ENCODE results near the gene SRL.

SRL gene

DNA sequence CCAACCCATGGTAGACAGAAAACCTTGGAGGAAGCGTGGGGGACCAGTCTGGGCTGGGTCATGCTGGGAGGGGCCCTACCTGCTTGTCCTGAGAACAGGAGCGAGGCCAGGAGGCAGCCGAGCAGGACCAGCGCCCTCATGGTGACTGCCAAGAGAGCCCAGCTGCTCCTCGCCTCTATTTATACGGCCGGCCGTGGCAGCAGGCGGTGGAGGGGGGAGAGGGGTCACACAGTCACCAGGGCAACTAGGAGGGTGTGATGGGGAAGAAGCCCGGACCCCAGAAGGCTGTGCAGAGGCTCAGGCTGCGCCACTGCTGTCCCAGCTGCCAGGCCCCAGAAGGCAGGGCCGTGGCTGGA, at the start of gene SRL:
SRL (minus strand) TSS at position 153 of the 356 bp plus-strand sequence; CDS start at position 140, 13 bp downstream.
- DNase-seq (ENCODE audit: low read depth in 2 of 2), result no peak

DNA sequence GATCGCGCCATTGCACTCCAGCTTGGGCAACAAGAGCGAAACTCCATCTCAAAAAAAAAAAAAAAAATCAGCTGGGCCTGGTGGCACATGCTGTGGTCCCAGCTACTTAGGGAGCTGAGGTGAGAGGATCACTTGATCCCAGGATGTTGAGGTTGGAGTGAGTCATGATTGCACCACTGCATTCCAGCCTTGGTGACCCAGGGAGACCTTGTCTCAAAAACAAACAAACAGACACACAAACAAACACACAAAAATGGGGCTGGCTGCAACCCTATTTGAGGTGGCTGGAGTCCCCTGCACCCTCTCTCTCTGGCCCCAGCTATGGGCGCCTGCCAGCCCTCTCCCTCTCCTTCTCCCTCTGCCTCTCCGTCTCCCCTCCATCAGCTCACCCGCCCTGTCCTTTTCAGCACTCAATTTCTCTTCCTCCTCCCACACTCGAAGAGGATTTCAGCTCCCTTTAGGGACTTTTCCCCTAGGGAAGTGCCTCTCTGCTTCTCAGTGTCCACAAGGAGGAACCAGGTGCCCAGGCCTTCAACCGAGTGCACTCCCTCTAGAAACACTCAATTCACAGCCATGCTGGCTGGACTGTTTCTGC, 48.5 kb upstream of the SRL start:
- no peak for DNase-seq (ENCODE audit: low read depth in 2 of 2)

DNA sequence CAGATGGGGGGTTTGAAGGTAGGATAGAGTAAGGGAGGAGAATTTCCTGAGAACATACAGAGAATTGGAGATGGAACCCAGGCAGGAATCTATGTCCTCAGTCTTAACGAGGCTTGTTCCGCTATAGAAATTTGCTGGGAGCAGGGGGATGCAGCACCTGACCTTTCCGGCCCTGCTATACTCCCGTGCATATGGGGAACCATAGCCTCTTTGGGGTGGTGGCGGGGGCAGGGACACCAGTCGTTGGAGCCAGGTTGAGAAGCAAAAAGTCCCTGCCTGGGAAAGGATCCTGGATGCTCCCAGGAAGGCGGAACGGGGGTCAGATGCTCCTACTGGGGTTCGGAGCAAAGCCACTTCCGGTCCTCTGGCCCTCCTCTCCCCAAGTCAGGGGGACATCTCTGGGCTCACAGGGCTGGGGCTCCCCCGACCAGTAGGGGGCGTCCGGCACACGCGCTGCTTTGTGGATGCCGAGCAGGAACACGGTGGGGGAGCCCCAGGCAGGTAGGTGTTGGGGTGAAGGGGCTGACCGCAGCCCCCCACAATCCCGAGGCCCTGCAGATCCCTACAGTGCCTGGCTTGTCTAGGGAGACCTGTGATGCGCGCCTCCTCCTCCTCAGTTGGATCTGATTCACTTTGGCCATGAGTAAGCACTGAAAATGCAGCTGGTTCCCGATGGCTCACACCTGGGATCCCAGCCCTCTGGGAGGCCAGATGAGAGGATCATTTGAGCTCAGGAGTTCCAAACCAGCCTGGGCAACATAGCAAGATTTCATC, 46.5 kb upstream of the SRL start:
- DNase-seq (ENCODE audit: low read depth in 2 of 2), result peak in 1 of 2 donors; percentile 60

DNA sequence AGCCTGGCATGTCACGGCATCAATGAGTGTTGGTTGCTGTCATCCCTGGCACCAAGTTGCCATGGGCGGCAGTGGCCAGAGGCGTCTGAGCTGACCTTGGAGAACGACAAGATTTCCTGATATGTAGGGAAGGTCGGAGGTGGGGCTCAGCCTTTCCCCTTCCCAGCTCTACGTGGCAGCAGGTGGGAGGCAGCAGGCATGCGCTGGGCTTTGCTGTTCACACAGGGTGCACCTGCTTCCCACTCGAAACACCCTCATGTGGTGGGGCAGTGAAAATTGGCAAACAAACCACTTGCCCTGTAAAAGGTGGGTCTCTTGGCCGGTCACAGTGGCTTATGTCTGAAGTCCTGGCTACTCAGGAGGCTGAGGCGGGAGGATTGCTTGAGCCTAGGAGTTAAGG, 43.3 kb upstream of the SRL start:
- no peak for DNase-seq (ENCODE audit: low read depth in 2 of 2)

DNA sequence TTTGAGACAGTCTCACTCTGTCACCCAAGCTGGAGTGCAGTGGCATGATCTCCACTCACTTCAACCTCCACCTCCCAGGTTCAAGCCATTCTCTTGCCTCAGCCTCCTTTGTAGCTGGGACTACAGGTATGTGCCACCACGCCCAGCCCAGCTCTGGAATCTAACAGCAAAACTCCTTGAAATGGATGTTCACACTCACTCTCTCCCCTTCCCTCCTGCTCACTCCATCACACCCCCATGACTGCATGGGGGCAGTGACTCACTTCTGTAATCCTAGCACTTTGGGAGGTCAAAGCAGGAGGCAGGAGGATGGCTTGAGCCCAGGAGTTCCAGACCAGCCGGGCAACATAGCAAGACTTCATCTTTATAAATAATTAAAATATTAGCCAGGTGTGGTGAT, 42.1 kb upstream of the SRL start:
- DNase-seq (ENCODE audit: low read depth in 2 of 2), result no peak

DNA sequence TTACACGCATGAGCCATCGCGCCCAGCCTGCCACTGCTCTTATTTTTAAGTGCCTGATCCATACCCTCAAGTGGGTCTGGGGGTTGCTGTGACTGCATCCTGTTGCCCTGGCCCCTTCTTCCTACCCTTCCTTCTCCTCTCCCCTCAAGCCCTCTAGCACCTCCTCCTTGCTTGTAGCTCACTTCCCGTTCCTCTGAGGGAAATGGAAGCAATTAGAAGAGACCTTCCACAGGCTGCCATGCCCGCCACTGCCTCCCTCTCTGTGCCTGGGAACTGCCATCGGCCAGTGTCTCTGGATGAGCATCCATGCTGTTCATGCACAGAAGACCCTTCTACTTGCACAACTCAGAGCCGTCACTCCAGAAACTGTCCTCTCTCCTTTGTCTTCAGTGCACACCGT, 41.6 kb upstream of the SRL start:
- no peak for DNase-seq (ENCODE audit: low read depth in 2 of 2)

DNA sequence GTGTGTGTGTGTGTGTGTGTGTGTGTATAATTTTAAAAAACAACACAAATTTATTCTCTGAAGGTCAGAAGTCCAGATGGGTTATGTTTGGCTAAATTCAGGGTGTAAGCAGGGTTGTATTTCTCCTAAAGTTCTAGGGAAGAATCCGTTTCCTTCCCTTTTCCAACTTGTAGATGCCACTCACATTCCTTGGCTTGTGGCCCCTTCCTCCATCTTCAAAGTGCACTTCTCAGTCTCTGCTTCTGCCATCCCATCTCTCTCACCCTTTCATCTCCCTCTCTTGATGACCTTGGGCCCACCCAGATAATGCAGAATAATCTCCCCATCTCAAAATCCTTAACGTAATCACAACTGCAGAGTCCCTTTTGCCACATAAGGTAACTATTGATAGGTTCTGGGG, 38.7 kb upstream of the SRL start:
- DNase-seq (ENCODE audit: low read depth in 2 of 2), result no peak

DNA sequence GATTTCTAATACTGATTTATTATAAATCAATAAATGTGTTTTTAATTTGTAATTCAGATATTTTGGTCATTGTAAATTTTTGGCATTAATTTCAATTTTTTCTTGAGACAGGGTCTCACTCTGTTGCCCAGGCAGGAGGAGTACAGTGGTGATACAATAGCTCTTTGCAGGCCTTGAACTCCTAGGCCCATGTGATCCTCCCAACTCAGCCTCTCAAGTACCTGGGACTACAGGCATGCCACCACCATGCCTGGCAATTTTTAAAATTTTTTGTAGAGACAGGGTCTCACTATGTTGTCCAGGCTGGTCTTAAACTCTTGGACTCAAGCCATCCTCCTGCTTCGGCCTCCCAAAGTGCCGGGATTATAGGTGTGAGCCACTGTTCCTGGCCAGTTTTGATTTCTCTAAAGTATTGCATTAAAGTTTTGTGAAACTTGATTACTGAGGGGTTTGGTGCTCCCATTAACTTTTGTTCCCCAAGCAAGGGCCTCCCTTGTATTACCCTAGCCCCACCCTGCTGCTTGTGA, 36.2 kb upstream of the SRL start:
- no peak for DNase-seq (ENCODE audit: low read depth in 2 of 2)

DNA sequence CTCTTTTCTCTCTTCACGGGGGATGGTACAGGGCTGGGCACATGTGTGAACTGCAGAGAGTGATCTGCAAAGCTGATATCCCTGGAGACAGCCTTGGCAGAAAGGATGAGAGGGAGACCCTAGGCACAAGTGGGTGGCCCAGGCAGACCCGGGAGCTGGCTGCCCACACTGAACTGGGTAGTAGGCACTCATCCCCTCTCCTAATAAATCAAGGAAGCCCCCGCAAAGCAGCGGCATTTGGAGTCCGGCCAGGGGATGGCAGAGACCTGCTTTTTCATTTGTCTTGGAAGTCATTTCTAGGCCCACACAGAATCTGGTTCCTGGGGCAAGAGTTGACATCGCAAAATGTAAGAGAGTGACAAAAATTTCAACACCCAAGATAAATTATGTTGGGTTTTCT, 34.0 kb upstream of the SRL start:
- DNase-seq (ENCODE audit: low read depth in 2 of 2), result no peak

DNA sequence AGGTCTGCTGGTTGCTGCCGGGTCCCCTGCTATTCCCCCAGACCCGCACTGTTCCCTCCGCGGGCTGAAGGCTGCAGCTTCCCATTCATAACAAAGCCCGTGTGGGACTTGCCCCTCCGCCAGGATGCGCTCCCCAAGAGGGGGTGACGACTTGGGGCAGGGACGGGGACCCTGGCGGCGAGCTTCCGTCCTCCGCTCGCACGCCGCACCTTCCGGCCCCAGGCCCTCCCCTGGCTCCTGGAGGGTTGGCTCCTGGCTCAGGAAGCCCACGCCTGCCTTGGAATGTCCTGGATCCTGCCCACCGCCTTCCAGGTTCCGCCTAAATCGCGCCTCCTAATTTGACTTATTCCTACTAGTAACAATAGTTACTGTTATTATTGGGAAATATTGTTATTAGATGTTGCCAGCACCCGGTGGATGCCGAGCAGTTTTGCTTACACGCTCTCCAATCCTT, 32.0 kb upstream of the SRL start:
- no peak for DNase-seq (ENCODE audit: low read depth in 2 of 2)

DNA sequence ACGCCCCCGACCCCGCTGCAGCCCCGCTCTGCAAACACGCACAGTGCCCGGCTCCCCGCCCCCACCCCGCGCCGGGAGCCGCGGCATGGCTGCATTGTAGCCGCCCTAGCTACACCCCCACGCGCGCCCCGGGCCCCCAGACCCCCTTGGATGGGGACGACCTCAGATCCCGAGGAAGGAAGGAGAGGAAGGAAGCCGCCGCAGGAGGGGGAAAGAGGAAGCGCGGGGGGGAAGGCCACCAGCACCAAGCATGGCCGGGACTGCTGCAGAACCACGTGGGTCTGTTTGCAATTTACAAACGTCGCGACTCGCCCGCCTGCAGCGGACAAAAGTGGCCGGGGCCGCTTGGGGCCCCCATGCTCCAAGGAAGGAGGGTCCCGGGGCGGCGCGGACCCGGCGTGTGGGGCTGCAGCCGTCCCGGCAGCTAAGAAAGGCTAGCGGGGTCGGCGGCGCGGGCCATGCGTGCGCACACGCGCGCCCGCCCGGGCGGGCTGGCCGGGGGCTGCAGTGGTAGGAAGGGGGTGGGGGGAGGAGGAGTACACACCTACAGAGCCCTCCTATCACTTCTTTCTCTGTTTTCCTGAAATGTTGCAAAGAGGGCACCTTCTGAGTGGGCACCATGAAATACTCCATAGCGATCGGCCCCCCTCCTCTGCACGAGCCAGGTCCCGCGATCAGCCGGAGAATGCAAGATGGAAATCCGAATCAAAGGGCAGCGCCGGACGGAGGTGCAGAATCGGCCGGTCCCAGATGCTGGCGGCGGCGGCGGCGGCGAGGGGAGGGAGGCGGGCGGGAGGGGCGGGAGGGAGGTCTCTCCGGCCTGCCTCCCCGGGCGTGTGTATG, 30.5 kb upstream of the SRL start:
- DNase-seq (ENCODE audit: low read depth in 2 of 2), result peak in 1 of 2 donors; percentile 45

DNA sequence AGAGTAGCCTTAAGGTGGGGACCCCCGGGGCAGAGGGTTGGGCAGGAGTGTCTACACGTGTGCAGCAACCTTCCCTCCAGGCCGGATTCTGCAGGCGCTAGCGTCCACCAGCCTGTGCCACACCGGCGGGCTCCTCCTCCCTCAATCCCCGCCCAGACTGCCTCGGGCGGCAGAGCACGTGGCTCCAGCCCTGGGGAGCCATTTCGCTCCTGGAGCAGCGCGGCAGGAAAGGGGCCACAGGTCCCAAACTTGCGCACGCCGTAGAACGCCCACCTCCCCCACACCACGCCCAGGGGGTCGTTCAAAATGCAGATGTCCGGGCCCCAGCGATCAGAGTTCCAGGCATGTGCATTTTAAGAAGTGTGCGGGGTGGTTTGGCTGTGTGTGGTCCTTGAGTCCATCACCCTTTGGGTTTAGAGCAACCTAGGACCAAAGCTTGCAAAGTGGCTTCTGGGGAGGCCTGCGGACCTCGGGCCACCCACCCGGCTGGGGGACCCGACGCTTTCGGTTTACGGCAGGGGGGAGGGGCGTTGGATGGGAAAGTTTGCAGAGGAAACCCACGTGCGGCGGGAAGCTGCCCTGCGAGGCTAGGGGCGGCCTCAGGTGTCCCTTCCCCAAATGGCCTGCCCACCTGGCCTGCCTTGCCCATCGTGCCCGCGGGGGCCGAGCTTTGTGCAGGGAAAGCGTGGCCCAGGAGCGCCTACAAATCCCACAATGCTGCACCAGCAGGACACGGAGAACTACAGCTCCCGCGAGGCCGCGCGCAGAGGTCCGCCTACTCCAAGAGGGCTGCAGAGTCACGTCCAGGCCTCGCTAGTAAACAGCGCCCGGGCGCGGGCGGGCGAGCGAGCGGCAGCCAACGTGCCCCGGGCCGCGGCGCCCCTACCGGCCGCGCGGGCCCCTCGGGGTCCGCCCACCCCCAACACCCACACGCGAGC, 29.6 kb upstream of the SRL start:
- DNase-seq (ENCODE audit: low read depth in 2 of 2), result peak; percentile 75 to 85

DNA sequence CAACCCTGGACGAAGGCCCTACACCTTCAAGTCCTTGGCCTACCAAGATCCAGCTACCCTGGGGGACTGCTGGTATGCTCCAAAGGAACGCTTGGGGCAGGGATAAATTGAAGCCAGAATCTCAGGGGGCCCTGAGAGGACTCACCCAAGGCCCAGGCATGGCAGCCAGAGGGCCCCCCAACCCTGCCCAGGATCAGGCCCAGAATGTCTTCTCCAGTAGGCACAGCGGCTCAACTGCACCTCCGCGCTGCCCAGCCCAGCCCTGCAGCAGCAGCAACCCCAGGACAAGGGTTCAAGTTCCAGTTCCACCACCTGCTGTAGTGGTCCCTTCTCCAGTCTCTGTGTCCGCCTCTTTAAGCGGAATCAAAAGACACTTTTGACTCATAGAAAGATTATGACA, 28.7 kb upstream of the SRL start:
- DNase-seq (ENCODE audit: low read depth in 2 of 2), result no peak

DNA sequence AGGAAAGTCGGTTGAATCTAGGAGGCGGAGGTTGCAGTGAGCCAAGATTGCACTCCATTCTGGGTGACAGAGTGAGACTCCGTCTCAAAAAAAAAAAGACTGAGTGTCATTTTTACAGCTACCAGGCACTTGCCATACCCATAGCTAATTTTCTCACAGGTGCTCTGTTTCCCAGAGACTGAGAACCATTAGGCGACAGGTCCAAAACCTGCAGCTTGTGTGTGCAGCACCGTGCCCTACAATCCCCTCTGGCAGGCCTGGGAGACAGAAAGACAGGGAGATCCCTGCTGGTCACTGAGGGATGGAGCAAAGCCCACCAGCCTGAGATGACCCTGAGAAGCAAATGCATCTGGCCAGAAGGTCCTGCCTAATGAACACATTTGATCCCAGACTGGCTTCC, 28.2 kb upstream of the SRL start:
- no peak for DNase-seq (ENCODE audit: low read depth in 2 of 2)

DNA sequence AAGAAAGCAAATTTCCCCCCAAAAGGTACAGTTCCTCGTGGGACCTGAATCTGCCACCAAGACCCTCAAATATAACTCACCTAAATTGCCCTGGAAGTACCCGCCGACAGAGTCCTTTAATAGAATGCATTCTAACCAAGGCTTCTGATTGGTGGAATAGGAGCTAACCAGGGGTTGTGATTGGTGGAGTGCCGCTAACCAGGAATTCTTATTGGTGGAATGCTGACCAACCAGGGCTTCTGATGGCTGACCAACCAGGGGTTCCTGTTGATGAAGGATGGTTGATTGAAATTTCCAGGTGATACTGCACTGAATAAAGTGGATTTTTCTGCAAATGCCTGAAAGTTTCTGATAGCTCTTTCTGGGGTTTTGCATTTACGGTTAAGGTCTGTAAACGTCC, 24.5 kb upstream of the SRL start:
- no peak for DNase-seq (ENCODE audit: low read depth in 2 of 2)

DNA sequence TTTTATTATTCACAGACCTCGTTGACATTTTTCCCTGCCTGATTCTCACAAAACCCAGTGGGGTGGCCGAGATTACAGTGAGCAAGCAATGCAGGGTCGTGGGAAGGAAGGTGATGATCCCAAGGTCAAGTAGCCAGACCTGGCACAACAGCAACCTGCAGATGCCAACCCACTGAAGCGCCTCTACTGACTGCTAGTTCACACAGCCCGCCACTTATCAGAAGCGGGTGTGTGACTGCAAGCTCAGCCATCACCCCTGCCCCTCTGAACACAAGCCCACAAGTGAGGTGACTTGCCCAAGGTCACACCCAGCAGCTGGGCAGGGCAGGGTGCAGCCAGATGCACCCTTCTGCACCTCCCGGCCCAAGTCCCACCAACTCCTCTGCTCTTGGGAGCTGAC, 23.8 kb upstream of the SRL start:
- DNase-seq (ENCODE audit: low read depth in 2 of 2), result no peak

DNA sequence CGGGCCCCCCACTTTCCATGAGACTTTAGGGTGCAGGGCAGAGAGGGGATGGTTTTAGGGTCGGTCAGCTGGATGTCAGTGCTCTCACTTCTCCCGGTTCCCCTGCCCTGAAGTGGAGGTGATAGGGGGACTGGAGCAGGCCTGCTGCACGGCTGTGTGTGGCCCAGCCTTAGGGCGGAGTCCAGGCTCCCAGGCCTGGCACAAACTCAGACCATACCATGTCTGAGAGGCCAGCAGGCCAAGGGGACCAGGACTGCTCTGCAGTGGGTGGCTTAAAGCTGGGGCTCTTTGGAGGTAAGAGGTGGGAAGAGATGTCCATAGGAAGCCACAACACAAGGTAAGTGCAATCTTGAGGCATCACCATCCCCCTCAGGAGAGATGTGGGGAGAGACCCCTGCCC, 22.7 kb upstream of the SRL start:
- DNase-seq (ENCODE audit: low read depth in 2 of 2), result no peak

DNA sequence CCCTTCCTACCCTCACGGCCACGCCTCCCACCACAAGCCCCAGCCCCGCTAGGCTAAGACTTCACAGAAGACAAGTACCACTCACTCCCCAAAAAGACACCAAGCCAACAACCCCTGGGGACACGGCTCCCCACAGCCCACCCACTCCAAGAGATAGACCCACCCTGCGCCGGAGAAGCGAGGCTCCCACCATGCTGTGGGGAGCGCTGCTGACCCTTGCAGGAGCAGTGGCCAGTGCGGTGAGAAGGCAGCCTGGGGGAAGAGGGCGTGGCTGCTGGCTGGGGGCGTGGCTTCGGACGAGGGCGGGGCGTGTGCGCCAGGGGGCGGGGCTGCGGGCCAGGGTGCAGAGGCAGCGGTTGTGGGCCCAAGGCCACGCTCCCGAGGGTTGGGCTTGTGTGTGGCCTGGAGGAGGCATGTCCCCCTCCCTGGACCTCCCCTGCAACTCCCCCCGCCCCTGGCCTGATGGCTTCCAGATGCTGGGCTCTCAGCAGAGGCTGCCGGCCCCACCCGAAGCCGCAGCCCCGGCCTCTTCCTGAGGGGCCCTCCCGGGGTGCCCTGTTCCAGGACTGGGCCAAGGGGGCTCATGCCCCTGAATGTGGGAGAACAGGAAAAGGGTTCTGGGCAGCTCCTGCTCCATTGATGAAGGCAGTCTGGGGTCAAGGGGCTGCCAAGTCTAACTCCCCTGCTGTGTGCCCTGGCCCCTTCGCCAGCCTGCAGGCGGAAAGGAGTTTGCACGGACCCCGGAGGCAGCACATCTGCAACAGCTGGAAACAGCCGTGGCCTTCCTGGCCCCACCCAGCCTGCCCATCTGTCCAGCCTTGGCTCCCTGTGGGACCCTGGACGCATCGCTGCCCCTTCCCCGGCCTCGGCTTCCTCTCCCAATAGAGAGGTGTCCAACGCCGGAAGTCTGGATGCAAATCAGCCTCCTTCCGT, 21.9 kb upstream of the SRL start:
- DNase-seq (ENCODE audit: low read depth in 2 of 2), result no peak

DNA sequence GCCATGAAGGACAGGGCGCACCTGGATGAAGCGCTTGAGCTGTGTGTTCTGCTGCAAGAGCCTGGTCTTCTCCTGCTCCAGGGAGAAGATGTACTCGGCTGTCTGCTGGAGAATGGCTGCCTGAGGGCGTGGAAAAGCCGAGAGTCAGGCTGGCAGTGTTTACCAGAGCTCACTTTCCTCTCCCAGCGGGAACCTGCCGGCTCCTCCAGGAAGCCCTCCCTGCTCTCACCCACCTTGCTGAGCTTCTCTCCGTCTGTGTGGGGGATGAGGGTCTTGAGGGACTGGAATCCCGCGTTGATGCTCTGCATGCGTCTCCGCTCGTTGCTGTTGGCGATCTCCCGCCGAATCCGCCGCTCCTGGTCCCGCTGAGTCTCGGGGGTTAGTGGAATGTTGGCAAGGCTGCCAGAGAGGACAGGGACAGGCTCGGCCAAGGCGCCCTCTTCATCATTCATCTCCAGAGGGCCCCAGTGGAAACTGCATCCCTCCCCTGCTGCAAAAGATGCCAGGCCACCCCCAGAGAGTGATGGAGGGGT, 20.5 kb upstream of the SRL start:
- no peak for DNase-seq (ENCODE audit: low read depth in 2 of 2)

DNA sequence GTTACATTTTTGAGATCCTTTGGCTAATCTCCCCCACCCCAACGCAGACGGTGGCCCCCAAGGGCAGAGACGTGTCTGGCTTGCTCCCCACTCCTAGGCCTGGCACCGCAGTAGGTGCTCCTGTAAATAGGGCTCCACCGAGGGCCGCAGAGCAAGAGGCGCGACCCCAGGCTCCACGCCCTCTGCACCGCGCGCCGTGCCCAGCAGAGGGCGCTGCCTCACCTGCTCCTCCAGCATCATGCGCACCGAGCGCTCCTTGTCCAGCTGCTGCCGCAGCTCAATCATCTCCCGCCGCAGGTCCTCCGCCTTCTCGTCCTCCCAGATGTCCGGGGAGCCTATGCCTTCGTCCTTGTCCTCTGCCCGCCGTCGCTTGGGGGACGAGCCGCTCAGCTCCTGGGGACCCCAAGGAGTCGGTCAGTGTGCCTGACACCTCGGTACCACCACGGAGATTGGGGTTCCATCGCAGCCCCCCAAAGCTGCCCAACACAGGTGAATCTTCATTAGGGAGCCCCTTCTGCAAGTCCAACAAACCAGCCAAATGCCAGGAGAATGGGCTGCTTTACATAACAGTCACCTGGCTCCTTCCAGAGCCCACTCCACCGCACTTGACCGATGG, 19.8 kb upstream of the SRL start:
- no peak for DNase-seq (ENCODE audit: low read depth in 2 of 2)
